Measurements from ENCODE around the gene NAGPA.
A peak's percentile ranks its signal among the peaks of the same experiment; 100 is the strongest.
"Not testable (repeated sequence)": the region's sequence is repeated elsewhere in the genome, so short reads cannot be mapped to it uniquely, and the experiment has no call there.

The NAGPA gene, protein sequence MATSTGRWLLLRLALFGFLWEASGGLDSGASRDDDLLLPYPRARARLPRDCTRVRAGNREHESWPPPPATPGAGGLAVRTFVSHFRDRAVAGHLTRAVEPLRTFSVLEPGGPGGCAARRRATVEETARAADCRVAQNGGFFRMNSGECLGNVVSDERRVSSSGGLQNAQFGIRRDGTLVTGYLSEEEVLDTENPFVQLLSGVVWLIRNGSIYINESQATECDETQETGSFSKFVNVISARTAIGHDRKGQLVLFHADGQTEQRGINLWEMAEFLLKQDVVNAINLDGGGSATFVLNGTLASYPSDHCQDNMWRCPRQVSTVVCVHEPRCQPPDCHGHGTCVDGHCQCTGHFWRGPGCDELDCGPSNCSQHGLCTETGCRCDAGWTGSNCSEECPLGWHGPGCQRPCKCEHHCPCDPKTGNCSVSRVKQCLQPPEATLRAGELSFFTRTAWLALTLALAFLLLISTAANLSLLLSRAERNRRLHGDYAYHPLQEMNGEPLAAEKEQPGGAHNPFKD

DNA sequence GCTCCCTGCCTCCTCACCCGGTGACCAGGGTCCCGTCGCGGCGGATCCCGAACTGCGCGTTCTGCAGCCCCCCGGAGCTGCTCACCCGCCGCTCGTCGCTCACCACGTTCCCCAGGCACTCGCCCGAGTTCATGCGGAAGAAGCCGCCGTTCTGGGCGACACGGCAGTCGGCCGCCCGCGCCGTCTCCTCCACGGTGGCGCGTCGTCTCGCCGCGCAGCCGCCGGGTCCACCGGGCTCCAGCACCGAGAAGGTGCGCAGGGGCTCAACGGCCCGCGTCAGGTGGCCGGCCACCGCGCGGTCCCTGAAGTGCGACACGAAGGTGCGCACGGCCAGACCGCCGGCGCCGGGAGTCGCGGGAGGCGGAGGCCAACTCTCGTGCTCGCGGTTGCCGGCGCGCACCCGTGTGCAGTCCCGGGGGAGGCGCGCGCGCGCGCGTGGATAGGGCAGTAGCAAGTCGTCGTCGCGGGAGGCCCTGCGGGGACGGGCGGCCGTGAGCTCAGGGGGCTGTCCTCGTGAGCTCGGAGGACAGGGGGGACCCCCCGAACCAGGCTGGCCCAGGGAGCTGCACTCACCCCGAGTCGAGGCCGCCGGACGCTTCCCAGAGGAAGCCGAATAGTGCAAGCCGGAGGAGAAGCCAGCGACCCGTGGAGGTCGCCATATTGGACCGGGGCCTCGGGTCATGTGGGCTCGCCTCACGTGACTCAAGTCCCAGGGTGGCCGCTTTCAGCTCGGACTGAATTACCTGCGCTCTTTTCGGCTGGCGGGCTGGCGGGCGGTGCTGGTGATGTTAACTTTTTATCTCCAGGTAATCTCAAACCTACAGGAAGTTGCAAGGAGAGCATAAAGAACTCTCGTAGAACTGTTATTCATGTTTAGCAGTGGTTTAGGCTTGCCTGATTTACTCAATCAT, at the start of gene NAGPA:
NAGPA (minus strand) TSS at position 680 of the 911 bp plus-strand sequence; CDS start at position 659, 21 bp downstream.
- peak; percentile 56 to 62 (median 60) for DNase-seq (ENCODE audit: low read depth in 2 of 3, low spot score in 2 of 3)

DNA sequence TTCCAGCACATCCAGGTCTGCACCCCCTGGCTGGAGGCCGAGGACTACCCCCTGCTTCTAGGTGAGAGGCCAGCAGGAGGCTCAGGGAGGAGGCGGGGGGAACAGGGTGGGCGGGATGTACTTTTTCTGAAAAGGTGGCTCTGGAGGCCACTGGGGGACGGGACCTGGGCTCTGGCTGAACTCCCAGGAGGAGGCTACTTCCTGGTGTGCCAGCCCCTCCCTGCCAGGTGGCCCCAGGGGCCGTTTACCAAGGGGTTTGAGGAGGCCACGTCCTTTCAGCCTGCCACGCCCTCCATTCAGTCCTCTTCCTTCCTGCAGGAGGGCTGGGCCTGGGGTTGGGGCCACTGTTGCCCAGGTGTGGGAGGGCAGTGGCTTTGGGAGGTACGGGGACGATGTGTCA, 47.3 kb upstream of the NAGPA start:
- not testable (repeated sequence) for DNase-seq (ENCODE audit: low read depth in 2 of 3, low spot score in 2 of 3)

GRCh38 chr16:5080461-5080860, 46.7 kb upstream of the NAGPA start:
- not testable (repeated sequence) for DNase-seq (ENCODE audit: low read depth in 2 of 3, low spot score in 2 of 3)

GRCh38 chr16:5078626-5079025, 44.9 kb upstream of the NAGPA start:
- DNase-seq (ENCODE audit: low read depth in 2 of 3, low spot score in 2 of 3) = no peak

GRCh38 chr16:5077304-5077703, 43.6 kb upstream of the NAGPA start:
- DNase-seq (ENCODE audit: low read depth in 2 of 3, low spot score in 2 of 3) = no peak

DNA sequence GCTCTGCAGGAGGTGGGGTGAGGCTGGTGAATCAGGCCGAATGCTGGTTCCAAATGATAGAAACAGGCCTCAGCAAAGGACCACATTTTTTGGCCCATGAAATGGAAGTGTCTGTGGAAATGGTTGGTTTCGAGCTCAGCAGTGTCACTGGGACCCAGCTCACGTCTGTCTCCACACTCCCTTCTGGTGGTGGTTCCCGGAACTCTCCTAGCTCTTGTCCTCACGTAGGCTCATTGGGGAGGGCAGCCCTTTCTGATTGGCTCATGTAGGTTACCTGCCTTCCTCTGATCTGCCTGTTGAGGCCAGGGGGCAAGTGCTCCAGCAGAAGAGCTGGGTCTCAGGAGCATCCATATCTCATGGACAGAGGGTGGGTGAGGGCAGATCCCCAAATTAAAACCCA, 41.9 kb upstream of the NAGPA start:
- no peak for DNase-seq (ENCODE audit: low read depth in 2 of 3, low spot score in 2 of 3)

DNA sequence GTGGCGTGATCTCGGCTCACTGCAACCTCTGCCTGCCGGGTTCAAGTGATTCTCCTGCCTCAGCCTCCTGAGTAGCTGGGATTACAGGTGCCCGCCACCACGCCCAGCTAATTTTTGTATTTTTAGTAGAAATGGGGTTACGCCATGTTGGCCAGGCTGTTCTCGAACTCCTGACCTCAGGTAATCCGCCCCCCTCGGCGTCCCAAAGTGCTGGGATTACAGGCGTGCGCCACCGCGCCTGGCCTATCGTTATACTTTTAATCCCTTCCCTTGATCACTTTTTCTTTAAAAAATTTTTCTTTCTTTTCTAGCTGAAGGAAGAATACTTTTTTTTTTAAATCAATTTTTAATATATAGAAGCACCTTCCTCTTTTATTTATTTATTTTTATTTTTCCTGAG, 40.0 kb upstream of the NAGPA start:
- DNase-seq (ENCODE audit: low read depth in 2 of 3, low spot score in 2 of 3) = not testable (repeated sequence)

- no peak for DNase-seq (ENCODE audit: low read depth in 2 of 3, low spot score in 2 of 3)
These were observed 39.5 kb upstream of the NAGPA start for GRCh38 chr16:5073279-5073629.

DNA sequence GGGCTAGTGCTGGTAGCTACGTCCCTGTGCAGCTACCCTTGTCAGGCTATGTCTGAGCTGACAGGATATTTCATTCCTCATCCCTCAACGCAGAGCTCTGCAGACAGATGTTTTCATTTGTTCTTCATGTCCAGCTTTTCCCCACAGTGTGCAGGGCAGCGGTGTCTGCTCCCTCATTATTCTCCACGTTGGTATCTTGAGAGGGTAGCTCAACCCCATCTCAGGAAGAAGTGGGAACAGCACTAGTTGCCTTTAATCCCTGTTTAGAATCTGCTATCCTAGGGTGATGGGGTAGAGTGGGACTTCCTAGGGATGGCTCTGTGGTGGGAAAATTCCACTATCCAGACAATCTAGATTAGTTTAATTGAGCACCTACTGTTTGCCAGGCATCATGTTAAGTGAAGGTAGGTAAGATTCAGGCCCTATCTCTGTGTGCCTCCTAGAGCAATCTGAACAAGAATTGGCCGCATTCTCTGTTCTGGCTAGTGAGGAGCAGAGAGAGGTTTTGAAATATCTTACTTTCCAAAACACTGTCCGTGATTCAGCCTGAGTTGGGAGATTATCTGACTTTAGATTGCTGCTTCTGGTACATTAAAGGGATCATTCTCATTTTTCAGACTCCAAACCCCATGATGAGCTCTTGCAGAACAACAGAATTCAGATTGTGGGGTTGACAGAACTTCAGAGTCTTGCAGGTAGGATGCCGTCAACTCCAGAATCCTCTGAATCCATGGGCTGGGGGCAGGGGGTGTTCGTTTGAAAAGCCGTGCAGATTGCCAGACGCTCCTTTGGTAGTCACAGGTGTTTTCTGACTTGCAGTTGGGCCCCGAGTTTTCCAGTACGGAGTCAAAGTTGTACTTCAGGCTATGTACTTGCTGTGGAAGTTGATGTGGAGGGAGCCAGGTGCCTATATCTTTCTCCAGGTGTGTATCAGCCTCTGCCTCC, 38.9 kb upstream of the NAGPA start:
- DNase-seq (ENCODE audit: low read depth in 2 of 3, low spot score in 2 of 3) = no peak

- peak; percentile 74 to 83 (median 80) for DNase-seq (ENCODE audit: low read depth in 2 of 3, low spot score in 2 of 3)
These were observed 38.1 kb upstream of the NAGPA start, which contains the start of gene ALG1 for GRCh38 chr16:5071681-5072333. ALG1 (plus strand) TSS chr16:5071843; CDS start chr16:5071850, 7 bp downstream.

DNA sequence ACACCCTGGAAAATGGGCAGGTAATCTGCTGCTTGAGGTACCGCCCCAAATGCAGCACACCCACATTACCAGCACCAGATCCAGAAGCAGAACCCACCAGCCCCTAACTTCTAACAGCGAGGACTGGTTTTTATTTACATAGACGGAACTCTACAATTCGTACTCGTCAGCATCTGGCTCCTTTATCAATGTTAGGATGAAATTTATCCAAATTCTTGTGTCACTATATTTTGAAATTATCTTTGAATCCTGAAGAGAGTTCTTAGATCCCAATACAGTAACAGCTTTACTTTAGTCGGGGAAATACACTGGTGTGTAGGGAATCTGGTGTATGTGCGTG, 37.6 kb upstream of the NAGPA start:
- no peak for DNase-seq (ENCODE audit: low read depth in 2 of 3, low spot score in 2 of 3)

DNA sequence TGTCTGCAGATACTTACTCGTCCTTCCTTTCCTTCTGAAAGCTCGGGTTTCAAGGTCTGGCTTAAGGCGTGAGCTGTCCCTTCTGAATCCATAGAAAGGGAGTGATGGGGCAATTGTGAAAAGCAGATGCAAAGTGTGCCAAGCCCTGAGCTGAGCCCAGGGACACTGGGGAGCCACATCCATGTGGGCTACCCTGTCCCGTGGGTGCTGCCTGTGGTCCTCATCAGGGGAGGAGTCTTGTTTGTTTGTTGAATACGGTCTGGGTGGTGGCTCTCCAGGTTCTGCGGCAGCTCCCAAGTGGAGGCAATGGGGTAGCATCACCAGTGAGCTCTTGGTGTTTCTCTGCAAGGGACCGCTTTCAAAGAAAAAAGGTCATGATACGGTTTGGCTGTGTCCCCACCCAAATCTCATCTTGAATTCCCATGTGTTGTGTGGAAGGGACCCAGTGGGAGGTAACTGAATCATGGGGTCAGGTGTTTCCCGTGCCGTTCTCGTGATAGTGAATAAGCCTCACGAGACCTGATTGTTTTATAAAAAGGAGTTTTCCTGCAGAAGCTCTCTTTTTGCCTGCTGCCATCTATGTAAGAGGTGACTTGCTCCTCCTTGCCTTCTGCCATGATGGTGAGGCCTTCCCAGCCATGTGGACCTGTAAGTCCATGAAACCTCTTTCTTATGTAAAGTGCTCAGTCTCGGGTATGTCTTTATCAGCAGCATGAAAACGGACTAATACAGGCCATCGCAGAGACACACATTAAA, 36.9 kb upstream of the NAGPA start:
- no peak for DNase-seq (ENCODE audit: low read depth in 2 of 3, low spot score in 2 of 3)

DNA sequence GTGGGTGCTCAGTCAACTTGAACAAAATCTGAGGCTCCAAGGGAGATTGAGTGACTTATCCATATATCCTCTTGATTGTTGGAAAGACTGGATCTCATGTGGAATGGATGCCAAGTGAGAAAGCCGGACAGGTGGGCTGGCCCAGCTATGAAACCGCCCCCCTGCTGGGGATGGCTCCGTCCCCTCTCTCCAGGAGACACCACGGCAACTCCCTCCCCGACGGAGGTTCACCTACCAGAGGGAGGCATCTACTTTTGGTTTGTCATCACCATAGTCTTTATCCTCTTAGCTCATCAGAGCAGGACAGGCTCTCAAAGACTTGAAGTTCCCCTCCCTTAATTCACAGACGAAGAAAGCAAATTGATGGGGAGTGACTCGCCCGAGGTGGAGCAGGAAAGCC, 36.1 kb upstream of the NAGPA start:
- DNase-seq (ENCODE audit: low read depth in 2 of 3, low spot score in 2 of 3) = no peak

- DNase-seq (ENCODE audit: low read depth in 2 of 3, low spot score in 2 of 3) = no peak
These were observed 35.3 kb upstream of the NAGPA start for GRCh38 chr16:5069048-5069447.

DNA sequence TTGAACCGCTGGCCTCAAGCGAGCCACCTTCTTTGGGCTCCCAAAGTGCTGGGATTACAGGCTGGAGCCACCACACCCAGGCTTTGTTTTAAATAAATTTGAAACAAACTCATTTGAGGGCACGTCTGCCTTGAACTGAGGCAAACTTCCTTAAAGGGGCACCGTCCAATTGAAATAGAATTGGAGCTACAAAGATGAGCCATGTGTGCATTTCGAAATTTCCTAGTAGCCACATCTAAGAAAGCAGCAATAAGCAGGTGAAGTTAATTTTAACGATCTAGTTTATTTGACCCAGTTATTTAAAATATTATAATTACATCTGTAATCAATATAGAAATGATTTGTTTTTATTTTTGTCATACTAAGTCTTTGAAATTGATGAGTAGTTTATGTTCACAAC, 32.8 kb upstream of the NAGPA start:
- DNase-seq (ENCODE audit: low read depth in 2 of 3, low spot score in 2 of 3) = no peak

- DNase-seq (ENCODE audit: low read depth in 2 of 3, low spot score in 2 of 3) = no peak
These were observed 32.1 kb upstream of the NAGPA start, which contains the start of gene C16orf89 for GRCh38 chr16:5065813-5066212. C16orf89 (minus strand) TSS chr16:5065956; CDS start chr16:5065908, 48 bp downstream.

GRCh38 chr16:5065326-5065725, 31.6 kb upstream of the NAGPA start:
- no peak for DNase-seq (ENCODE audit: low read depth in 2 of 3, low spot score in 2 of 3)

DNA sequence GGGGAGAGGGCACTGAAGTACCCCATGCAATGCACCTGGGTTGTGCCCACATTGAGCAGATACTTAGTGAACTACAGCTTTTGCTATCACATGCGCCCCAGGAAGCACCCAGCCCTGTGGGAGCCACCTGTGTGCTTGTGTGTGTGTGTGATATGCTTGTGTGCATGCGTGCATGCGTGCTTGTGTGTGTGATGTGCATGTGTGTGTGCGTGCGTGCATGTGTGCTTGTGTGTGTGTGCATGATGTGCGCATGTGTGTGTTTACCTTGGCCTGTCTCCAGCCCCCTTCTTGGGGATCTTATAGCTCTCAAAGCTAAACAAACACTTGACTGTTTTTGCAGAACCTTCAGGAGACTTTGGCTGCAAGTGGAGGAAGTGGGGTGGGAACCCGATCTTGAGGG, 31.2 kb upstream of the NAGPA start:
- DNase-seq (ENCODE audit: low read depth in 2 of 3, low spot score in 2 of 3) = no peak
